Testis (tissue), 2 donors: Measurements from ENCODE around the gene EXOC2.

Experiments used
- POLR2A ChIP-seq: fragments of 450-650 bp; IDR thresholded peaks from one replicate; pipeline ENCODE4 v1.6.1; 2017; ENCODE audit warnings: antibody characterized with exemption, mild to moderate bottlenecking, moderate library complexity
- TF ChIP-seq, protein P1 (sequence below), 3 experiments: fragments of 450-650 bp in 2 of 3; fragments of 200-600 bp in 1 of 3; sonication (generic) in 1 of 3; IDR thresholded peaks; one replicate each; pipeline ENCODE4 v1.5.1; 2016 to 2019; ENCODE audit warnings: antibody characterized with exemption in 3 of 3, mild to moderate bottlenecking in 2 of 3, moderate library complexity in 1 of 3

DNA sequence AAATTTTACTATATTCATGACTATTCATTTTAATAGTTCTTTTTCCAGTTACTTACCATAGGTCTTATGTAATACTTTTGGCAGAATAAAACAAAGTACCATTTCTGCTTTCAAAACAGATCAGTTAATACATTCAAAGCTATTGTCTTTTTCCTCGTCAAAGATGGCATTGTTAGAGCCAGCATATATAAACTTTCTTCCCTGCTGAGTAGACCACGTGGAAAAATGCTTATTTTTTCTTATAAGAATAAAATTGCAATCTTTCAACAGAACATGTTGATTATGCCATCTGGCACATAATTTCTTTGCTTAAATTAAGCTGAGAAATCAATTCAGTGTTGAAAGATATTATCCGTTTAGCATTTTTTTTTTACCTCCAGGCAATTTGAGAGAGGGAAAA, 34.9 kb upstream of the EXOC2 start:
- TF ChIP-seq, protein P1, sequence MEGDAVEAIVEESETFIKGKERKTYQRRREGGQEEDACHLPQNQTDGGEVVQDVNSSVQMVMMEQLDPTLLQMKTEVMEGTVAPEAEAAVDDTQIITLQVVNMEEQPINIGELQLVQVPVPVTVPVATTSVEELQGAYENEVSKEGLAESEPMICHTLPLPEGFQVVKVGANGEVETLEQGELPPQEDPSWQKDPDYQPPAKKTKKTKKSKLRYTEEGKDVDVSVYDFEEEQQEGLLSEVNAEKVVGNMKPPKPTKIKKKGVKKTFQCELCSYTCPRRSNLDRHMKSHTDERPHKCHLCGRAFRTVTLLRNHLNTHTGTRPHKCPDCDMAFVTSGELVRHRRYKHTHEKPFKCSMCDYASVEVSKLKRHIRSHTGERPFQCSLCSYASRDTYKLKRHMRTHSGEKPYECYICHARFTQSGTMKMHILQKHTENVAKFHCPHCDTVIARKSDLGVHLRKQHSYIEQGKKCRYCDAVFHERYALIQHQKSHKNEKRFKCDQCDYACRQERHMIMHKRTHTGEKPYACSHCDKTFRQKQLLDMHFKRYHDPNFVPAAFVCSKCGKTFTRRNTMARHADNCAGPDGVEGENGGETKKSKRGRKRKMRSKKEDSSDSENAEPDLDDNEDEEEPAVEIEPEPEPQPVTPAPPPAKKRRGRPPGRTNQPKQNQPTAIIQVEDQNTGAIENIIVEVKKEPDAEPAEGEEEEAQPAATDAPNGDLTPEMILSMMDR (IDR thresholded peaks at IDR 0.05), result no peak
- no peak for TF ChIP-seq POLR2A
